ENCODE measurements around the gene WBP2.
A peak's percentile ranks its signal among the peaks of the same experiment; 100 is the strongest.
"Not testable (repeated sequence)": the region's sequence is repeated elsewhere in the genome, so short reads cannot be mapped to it uniquely, and the experiment has no call there.

WBP2 gene

GRCh38 chr17:75876938-75877751 is 22.0 kb upstream of the WBP2 start:
- Mint-ChIP-seq H3K27ac (peak overlapping the region; percentile 88), H3K4me3 (peak overlapping the region; percentile 75 to 85), H3K36me3 (no peaks in the 10 kb centered on the region), H3K9me3 (no peaks in the 10 kb centered on the region), H3K27me3 (peaks cover 6 to 26% of the 10 kb centered on the region in 2 donors), H3K4me1 (peaks cover 21 to 31% of the 10 kb centered on the region in 2 donors)
- ATAC-seq (replicated peaks) (peak; percentile 25 to 30), DNase-seq (no peak)

- Mint-ChIP-seq H3K9me3 (no peaks in the 10 kb centered on the region), H3K27me3 (peaks cover 6 to 26% of the 10 kb centered on the region in 2 donors), H3K4me3 (peak overlapping the region; percentile 75 to 85), H3K4me1 (peaks cover 21 to 31% of the 10 kb centered on the region in 2 donors), H3K36me3 (no peaks in the 10 kb centered on the region), H3K27ac (peak overlapping the region; percentile 75)
- ATAC-seq (replicated peaks) (peak; percentile 64 to 66), DNase-seq (peak; percentile 51)
Observed at GRCh38 chr17:75876190-75876937, 21.2 kb upstream of the WBP2 start.

GRCh38 chr17:75875940-75876189 is 20.7 kb upstream of the WBP2 start:
- H3K36me3 Mint-ChIP-seq = no peaks in the 10 kb centered on the region
- peaks cover 6 to 25% of the 10 kb centered on the region in 2 donors for H3K27me3 Mint-ChIP-seq
- H3K4me3 Mint-ChIP-seq = peak overlapping the region; percentile 75 to 85
- H3K9me3 Mint-ChIP-seq = no peaks in the 10 kb centered on the region
- peaks cover 21 to 31% of the 10 kb centered on the region in 2 donors for H3K4me1 Mint-ChIP-seq
- ATAC-seq (replicated peaks) (no peak), DNase-seq (no peak)
- peak overlapping the region; percentile 75 for H3K27ac Mint-ChIP-seq

GRCh38 chr17:75875182-75875939 is 20.2 kb upstream of the WBP2 start:
- Mint-ChIP-seq H3K27me3 (peaks cover 6 to 20% of the 10 kb centered on the region in 2 donors), H3K36me3 (no peaks in the 10 kb centered on the region), H3K27ac (peak overlapping the region; percentile 75), H3K4me1 (peaks cover 23 to 31% of the 10 kb centered on the region in 2 donors), H3K4me3 (peak overlapping the region in 1 of 2 donors; percentile 75), H3K9me3 (no peaks in the 10 kb centered on the region)
- DNase-seq (no peak), ATAC-seq (replicated peaks) (no peak)

- H3K36me3 Mint-ChIP-seq = no peaks in the 10 kb centered on the region
Observed at GRCh38 chr17:75874323-75875181, 19.4 kb upstream of the WBP2 start.

GRCh38 chr17:75873587-75874322 is 18.6 kb upstream of the WBP2 start:
- Mint-ChIP-seq H3K9me3 (no peaks in the 10 kb centered on the region), H3K4me1 (peaks cover 23 to 27% of the 10 kb centered on the region in 2 donors), H3K36me3 (no peaks in the 10 kb centered on the region), H3K4me3 (no peak overlapping the region), H3K27me3 (peaks cover 6 to 13% of the 10 kb centered on the region in 2 donors), H3K27ac (no peak overlapping the region)
- ATAC-seq (replicated peaks) (no peak), DNase-seq (no peak)

More at GRCh38 chr17:75874323-75875181, 19.4 kb upstream of the WBP2 start:
- no peaks in the 10 kb centered on the region for H3K9me3 Mint-ChIP-seq
- H3K27me3 Mint-ChIP-seq = peaks cover 6 to 17% of the 10 kb centered on the region in 2 donors
- H3K4me3 Mint-ChIP-seq = no peak overlapping the region
- no peak overlapping the region for H3K27ac Mint-ChIP-seq
- no peak for DNase-seq
- peaks cover 23 to 31% of the 10 kb centered on the region in 2 donors for H3K4me1 Mint-ChIP-seq
- ATAC-seq (replicated peaks) = no peak

GRCh38 chr17:75872434-75873351 is 17.6 kb upstream of the WBP2 start:
- peaks cover 4 to 7% of the 10 kb centered on the region in 2 donors for H3K27me3 Mint-ChIP-seq
- no peaks in the 10 kb centered on the region for H3K9me3 Mint-ChIP-seq
- no peak for ATAC-seq (replicated peaks)
- no peaks in the 10 kb centered on the region for H3K36me3 Mint-ChIP-seq
- H3K27ac Mint-ChIP-seq = peak overlapping the region; percentile 14
- H3K4me1 Mint-ChIP-seq = peaks cover 21% of the 10 kb centered on the region in 2 donors
- H3K4me3 Mint-ChIP-seq = no peak overlapping the region
- no peak for DNase-seq

- H3K27ac Mint-ChIP-seq = not testable (repeated sequence)
Observed at GRCh38 chr17:75870228-75870627, 15.1 kb upstream of the WBP2 start.

GRCh38 chr17:75869282-75870141 is 14.4 kb upstream of the WBP2 start:
- peak overlapping the region; percentile 65 for H3K27ac Mint-ChIP-seq
- peaks cover 7 to 9% of the 10 kb centered on the region in 2 donors for H3K4me1 Mint-ChIP-seq
- ATAC-seq (replicated peaks) = no peak
- no peak overlapping the region for H3K4me3 Mint-ChIP-seq
- no peaks in the 10 kb centered on the region for H3K36me3 Mint-ChIP-seq
- no peak for DNase-seq
- H3K27me3 Mint-ChIP-seq = no peaks in the 10 kb centered on the region
- no peaks in the 10 kb centered on the region for H3K9me3 Mint-ChIP-seq

More at GRCh38 chr17:75870228-75870627, 15.1 kb upstream of the WBP2 start:
- H3K4me3 Mint-ChIP-seq; H3K4me1 Mint-ChIP-seq; H3K9me3 Mint-ChIP-seq; H3K27me3 Mint-ChIP-seq; ATAC-seq (replicated peaks); H3K36me3 Mint-ChIP-seq; DNase-seq: not testable (repeated sequence)

GRCh38 chr17:75868730-75869281 is 13.7 kb upstream of the WBP2 start:
- DNase-seq; H3K27me3 Mint-ChIP-seq; H3K9me3 Mint-ChIP-seq; ATAC-seq (replicated peaks); H3K4me3 Mint-ChIP-seq; H3K36me3 Mint-ChIP-seq: not testable (repeated sequence)
- Mint-ChIP-seq H3K4me1 (peaks cover 11 to 16% of the 10 kb centered on the region in 2 donors), H3K27ac (peak overlapping the region; percentile 47)

GRCh38 chr17:75865404-75866188 is 10.5 kb upstream of the WBP2 start:
- H3K27ac Mint-ChIP-seq; H3K36me3 Mint-ChIP-seq; ATAC-seq (replicated peaks); H3K27me3 Mint-ChIP-seq; H3K9me3 Mint-ChIP-seq; H3K4me3 Mint-ChIP-seq; DNase-seq: not testable (repeated sequence)
- H3K4me1 Mint-ChIP-seq = peaks cover 13 to 16% of the 10 kb centered on the region in 2 donors

Data from stimulated activated naive B cell treated with anti-CD40 and anti-IgM and Interleukin-4, amounts not matched to agents 10 μg/mL and 1 μg/mL and 100 μg/mL, for 72 hours (primary cell).